GM20431 (cell line): ENCODE results near the gene INPP5F.
"Not testable (repeated sequence)": the region's sequence is repeated elsewhere in the genome, so short reads cannot be mapped to it uniquely, and the experiment has no call there.

ENCODE experiments used
- in situ Hi-C: fragments of 300-500 bp; cut with MseI, MboI; formaldehyde crosslinking; loops from one replicate; pipeline ENCODE4 v1.15.0; 2020; ENCODE audit warnings: low sequenced_read_pairs; ENCODE audit not compliant: unreplicated experiment

The INPP5F gene

DNA sequence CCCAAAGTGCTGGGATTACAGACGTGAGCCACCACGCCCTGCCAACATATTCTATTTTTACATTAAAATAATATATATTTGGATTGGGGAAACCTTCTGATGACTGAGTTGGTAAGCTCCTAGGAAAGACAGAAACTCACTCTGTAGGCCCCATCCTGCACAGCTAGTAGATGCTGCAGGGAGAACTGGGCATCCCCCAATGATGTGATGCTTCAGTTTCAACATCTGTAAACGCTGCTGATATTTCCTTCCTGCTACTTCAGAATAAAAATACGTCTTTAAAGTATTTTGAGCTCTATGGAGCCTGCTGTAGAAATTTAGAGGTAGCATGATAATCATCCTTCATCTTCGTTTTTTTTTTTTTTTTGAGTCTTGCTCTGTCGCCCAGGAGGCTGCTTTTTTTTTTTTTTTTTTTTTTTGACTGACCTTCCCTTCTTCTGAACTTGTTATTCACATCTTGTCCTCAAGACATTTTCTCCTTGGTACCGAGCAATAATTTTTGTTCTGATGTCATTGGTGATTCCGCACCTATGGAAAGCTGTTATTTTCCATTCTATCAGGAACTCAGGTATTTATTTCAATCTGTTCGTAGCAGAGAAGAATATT, 21.8 kb upstream of the INPP5F start:
- in situ Hi-C loops: no loop called here

DNA sequence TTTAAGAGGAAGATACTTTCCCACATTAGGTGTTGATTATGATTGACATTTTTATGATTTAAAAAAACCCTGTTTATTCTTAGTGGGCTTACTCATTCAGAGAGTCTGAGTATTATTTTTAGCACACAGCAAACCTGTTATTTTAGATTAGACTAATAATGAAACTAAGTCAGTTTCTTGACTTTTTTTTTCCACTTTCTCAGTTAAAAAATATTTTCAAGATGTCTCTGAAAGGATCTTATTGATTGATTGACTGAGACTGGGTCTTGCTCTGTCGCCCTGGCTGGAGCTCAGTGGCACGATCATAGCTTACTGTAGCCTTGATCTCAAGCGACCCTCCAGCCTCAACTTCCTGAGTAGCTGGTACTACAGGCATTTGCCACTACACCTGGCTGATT, 20.4 kb upstream of the INPP5F start:
- in situ Hi-C loops: no loop called here

DNA sequence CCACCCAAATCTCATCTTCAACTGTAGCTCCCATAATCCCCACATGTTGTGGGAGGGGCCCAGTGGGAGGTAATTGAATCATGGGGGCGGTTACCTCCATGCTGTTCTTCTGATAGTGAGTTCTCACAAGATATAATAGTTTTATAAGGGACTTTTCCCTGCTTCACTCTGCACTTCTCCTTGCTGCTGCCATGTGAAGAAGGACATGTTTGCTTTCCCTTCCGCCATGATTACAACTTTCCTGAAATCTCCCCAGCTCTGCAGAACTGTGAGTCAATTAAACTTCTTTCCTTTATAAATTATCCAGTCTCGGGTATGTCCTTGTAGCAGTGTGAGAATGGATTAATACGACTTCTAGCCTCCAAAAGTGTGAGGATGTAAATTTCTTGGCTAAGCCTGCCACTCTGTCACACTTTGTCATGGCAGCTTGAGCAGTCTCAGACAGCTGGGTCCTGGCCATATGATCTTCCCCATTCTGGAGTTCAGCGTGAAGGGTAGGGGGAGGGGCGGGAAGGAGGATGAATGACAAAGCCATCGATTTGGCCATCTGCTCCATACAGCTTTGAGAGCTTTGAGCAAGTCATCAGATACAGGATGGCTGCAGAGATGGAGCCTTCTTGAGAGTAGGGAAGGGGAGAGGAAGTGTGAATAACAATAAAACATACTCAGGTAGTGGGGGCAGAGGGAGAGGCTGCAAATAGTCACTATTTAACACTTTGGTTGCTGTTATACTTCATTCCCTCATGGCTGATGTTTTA, 19.1 kb upstream of the INPP5F start:
- in situ Hi-C loops: no loop called here

DNA sequence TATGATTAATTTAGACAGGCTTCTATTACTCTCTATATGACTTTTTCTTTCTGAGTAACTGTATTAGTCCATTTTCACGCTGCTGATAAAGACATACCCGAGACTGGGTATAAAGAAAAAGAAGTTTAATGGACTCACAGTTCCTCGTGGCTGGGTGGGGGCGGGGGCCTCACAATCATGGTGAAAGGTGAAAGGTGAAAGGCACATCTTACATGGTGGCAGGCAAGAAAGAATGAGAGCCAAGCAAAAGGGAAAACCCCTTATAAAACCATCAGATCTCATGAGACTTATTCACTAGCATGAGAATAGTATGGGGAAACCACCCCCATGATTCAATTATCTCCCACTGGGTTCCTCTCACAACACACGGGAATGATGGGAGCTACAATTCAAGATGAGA, 18.5 kb upstream of the INPP5F start:
- in situ Hi-C loops: not testable (repeated sequence)

DNA sequence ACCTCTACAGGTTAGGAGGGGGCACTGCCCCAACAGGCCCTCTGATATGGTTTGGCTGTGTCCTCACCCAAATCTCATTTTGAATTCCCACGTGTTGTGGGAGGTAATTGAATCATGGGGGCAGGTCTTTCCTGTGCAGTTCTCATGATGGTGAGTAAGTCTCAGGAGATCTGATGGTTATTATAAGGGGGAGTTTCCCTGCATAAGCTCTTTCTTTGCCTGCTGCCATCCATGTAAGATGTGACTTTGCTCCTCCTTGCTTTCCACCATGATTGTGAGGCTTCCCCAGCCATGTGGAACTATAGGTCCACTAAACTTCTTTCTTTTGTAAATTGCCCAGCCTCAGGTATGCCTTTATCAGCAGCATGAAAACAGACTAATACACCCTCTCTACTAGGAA, 14.9 kb upstream of the INPP5F start:
- in situ Hi-C loops: not testable (repeated sequence)

DNA sequence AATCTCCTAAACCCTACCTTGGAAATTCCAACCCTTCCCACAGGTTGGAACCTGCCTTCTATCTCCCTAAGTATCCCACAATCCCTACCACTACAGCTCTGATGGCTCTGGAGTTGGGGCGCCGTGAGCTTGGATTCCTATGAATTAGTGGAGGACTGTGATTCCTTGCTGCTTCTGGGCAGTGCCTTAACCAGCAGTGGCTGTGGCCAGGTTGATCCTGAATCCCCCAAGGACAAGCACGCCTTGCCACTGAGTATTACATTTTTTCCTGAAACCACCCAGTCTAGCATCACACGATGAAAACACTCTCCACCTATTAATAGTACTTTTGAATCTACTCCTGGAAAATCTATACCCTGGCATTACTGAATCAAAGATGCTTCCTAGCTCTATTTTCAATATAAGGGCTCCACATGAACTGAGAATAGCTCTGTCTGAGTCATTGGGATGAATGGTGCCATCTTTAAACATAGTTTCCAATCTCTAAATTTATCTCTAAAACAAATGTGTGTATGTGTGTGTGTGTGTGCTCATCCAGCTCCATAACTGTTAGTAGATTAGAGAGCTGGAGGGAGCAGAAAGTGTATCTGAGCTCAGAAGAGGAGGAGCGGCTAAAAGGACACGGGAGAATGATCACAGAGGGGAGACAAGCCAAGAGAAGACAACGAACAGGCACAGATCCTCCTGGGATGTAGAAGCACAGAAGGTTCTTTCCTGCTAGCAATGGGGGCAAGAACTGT, 11.9 kb upstream of the INPP5F start:
- in situ Hi-C loops: no loop called here

DNA sequence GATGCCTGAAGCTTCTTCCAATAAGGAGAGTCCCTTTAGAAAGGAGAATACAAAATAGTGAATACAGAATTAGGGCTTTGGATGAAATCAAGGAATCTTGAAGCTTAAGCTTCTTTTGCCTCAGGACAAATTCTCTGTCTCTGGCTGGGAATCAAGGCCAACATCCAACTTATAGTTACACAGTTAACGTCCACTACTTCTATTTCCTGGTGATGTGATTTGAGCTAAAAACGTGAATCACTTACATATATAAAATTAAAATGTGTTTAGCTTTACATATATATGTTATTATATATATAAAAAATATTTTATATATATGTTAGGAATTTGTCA, 11.4 kb upstream of the INPP5F start:
- in situ Hi-C loops: no loop called here

DNA sequence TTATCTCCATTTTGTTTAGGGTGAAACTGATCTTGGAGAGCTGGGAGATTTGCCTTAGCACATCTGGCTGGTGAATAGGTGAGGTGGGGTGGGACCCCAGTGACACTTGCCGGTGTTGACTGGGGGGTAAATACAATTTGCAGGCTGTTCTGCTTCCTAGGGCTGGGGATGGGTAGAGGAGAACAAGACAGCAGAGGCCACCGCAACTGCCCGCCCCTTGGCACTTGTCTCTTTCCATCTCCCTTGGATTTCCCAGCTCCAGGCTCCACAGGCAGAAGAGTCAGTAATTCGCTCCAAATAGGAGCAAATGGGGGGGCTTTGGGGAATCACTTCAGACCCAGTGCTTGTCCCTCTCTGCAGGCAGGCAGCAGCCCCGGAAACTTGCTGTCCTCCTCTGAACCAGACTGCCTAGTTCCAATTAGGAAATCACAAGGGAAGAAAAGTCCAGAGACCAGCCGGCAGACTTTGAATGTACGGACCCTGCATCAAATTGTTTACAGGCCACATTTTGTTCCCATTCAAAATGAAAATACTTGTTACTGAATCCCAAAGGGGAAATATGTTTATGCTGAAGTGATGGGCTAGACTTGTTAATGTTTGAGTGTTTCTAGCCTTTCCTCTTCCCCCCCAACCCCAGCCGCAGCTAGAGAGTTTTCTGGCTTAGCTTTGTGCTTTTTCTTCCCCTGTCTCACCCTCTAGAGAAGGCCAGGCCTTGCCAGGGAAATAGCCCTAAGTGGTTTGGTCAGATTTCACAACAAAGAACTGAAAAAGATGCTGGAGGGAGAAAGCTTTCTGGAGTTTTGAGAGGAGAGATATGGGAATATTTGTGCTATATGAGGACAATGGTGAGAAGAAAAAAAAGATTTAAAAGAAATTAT, 10.0 kb upstream of the INPP5F start:
- in situ Hi-C loops: no loop called here

DNA sequence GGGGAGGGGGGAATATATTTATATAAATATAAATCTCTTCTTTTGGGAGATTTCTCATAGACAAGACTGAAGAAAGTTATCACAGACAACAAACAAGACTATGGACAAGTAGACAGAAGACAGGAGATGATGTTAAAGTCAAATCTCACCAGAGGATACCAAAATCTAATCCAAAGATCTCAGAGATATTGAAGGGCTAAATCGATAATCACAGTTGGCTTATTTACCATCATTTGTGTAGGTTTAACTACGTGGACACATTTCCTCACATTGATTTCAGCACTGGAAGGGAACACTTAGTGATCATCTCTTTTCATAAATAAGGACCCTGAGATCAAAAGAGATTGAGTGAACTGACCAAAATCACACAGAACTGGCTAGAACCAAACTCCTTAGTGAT, 2.7 kb upstream of the INPP5F start:
- in situ Hi-C loops: no loop called here

DNA sequence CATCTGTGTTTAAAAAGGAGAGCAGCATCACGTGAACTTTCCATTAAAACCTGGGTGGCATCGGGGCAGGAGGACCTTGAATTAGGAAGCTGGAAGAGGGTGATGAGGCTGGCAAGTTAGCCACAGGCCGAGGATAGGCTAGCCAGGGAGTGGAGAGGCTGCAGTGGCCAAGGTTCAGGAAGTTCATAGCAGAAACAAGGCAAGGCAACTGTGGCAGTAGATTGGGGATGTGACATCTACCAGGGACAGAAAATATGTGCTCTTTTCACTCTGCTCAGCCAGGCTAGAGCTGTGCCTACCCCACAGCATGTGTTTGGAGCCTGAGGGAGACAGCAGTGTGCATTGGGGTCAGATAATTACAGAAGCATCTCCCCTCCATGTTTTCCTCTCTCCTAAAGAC, 2.2 kb upstream of the INPP5F start:
- in situ Hi-C loops: no loop called here

DNA sequence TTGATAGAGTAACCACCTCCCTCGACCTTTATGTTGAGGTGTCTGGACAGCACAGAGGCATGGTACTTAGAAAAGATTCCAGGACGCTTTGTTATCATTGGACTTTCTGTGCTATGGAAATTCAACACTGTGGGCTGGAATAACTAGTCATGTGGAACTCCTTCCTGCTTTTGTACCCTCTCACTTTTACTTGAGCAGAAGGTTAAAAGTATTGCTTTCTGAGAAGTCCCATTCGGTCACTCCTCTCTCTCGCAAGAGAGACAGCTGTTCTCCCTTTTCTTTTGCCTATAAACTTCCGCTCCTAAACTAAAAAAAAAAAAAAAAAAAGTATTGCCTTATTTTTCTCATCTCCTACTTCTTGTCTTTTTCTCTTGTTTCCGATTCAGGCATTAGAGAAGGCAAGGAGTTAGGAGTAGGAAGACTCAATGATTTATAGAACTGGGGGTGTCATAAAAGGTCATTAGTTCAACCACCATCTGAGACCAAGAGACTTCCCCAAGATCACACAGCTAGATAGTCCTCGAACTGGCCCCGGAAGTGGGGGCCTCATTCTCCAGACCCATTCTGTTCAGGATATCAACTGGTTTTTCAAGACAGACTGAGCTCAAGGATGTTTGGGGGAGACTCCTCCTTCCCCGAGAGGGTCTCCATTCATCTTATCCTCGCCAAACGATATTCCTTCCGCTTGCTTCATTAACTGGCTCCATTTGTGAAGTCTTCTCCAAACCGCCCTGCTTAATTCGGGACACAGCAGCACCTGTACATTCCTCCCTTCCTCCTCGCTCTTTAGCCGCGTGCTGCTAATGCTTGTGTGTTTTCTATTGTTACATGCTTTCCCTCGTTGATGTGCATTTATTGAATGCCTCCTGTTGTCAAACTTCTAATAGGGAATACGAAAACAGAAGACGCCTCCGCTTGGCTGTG, 995 bp upstream of the INPP5F start:
- in situ Hi-C loops: no loop called here

DNA sequence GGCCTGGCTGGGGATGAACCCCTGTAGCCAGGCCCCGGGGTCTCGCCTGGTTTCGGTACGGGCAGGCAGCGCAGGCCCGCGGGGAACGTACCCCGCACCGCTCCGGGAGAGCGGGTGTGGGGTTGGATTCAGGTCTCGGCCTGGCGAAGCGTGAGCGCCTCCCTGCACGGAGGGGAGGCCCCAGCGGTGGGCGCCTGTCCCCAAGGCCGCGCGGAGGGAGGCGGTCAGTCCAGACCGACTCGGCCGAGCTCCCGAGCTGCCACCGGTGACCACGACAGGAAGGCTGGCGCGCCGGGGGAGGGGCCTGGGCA, 378 bp upstream of the INPP5F start:
- in situ Hi-C loops: no loop called here

DNA sequence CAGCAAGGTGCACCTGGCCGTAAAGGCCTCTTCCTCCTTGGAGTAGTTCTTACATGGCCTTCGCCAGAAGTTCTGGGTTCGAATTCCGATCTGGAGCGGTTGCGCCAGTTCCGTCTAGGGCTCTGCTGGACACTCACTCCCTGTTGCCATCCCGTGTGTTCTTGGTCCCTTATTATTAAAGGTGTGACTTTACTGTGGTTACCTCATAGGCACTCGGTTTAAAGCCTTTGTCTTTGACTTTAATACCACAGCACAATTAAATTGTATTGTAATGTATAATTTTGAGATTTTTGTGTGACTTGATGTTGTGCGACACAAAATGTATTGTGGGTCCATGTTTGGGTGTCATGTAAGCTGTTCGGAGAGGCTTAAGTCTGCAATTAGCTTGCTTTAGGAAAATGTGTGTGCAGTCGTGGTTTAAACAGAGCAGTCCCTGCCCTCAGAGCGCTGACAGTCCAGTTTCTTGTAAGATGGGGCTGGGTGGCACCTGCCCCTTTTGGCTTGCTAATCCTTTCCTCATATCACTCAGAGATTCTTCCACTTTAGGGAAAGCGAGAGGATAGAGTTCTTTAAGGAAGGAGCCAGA, 919 bp downstream of the INPP5F start:
- in situ Hi-C loops: no loop called here

DNA sequence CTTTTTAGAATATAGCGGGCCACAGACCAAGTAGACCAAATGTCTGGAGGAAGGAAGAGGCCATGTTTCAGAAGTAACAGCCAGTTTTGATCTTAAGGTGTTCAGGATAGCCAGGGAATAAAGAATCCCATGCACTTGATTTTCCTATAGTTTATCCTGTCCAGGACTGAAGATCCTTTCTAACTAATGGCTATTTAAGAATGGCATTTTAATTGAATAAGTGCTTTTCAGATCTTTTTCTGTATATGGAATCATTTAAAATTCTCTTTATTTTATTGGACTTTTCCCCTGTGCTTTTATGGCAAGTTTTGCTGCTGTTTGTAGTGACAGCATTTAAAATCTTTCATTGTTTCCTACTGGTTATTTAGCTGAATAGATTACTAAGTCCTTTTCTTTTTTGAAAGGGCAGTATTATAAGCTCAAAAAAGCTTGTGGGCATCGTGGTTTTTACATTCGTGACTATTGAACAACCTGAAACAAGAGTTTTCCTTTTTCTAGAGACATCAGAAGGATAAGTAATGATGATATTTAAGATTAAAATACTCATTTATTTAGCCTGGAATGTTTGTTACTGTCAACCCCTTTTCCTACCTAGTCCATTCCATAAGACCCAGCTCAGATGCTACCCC, 2.4 kb downstream of the INPP5F start:
- in situ Hi-C loops: no loop called here

DNA sequence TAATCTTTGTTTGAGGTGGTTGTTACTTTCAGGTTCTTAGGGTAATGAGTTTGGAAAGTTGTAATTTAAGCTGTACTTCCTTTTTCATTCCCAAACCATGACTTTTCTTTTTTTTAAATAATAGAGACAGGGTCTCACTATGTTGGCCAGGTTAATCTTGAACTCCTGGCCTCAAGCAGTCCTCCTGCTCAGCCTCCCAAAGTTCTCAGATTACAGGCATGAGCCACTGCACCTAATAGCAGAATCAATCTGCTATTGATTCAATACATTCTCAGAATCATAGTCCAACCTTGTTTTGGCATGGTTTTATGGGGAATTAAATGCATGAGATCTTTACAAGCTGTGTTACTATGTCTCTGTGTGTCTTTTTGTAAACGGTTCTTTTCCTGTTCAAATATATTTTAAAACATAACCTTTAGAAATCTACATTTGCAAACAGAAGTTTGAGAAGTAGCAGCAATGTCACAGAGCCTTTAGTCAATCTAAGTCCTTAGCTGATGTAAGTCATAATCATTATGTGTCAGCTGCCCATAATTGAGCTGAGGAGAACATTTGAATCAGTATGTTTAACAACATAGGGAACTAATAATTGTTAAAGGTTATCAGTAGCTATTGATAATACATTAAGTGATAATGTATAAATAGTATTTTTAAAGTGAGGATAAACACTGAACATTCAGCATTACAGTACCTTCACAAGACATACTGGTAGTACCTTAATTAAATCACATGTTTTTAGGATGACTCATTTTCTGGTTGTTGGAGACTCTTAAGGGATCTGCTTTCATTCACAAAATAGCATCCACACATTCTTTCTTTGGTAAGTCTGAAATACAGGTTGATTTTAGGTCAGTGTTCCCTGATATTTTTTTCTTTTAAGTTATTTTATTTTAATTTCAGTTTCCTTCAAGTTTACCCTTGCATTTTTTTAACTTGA, 8.8 kb downstream of the INPP5F start:
- in situ Hi-C loops: no loop called here

DNA sequence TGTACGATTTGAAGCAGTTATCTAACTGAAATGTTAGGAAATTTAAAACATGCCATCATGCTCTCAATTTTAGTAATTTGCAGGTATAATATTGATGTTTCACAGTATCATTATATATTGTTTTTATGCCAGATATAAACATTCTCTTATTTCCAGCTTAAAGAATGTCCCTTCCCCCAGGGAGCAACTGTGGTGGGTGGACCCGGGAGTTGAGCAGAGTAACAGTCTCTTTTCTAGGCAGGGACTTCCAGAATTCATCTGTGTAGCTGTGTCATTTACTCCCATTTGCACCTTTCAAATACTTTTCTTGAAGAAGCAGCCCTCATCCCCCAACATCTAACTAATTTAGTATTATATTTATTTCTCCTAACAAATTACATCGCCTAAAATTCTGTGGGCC, 9.6 kb downstream of the INPP5F start:
- in situ Hi-C loops: no loop called here

DNA sequence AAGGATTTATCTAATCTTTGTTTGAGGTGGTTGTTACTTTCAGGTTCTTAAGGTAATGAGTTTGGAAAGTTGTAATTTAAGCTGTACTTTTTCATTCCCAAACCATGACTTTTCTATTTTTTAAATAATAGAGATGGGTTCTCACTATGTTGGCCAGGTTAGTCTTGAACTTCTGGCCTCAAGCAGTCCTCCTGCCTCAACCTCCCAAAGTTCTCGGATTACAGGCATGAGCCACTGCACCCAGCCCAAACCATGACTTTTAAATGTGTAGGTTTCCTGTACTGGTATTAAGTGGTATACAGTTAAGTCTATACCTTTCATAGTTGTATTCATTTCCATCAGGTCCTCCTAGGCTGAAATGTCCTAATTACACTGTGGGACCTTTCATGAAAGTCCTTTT, 10.4 kb downstream of the INPP5F start:
- in situ Hi-C loops: no loop called here
